ENCODE data around the gene PPEF2. TPM values are rescaled to one million over a fixed set of nuclear protein-coding genes. Genes with fewer than 3 reads are reported as not detected.

PPEF2 gene
- polyA plus RNA-seq, 3 donors = 0.25 TPM; not detected in 2

DNA sequence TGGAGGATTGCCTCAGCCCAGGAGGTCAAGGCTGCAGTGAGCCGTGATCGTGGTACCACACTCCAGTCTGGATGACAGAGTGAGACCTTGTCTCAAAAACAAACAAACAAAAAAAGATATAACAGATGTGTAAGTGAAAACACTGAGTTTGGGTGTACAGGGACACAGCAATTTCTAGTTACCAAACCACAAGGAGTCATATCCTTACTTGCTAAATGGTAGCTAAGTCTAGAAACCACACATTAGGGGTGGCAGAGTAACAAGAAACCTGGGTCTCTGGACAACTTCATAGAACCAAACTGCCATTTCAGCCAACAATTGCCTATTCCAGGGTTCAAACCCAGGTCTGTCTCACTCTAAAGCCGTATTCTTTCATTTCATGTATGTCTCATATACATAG is 20.8 kb downstream of the PPEF2 start:
- peaks cover 0 to 7% of the 10 kb centered on the region in 2 donors for H3K27me3 ChIP-seq (ENCODE audit: control insufficient read depth in 2 of 2, insufficient read depth in 2 of 2, low read length in 2 of 2)
- no CpG with 5 or more reads among the region's 3 CpGs for WGBS (ENCODE audit: insufficient coverage)

DNA sequence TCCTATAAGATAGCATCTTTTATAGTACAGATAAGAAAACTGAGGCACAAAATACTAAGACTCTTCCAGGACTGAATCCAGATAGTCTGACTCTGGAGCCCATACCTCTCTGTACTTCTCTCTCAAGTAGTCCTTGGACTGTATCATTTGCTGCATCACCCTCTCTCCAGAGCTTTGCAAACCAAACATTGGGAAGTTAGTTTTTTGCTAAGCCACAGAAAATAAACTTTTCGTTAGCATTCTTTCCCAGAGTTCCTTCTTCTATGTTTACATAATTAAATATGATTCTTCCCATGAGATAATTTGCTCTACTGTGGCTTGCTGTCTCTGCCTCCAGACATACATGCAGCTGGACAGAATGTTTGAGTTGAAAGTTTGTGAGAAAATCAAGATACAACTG is 22.0 kb downstream of the PPEF2 start:
- H3K36me3 ChIP-seq (replicated peaks in 1 of 2; ENCODE audit: control insufficient read depth in 1 of 2, insufficient read depth in 2 of 2, low read length in 2 of 2) = no peaks in the 10 kb centered on the region
- Mint-ChIP-seq H3K4me1 (no peaks in the 10 kb centered on the region), H3K27me3 (ENCODE audit: low read depth in 3 of 3) (peaks cover 3 to 11% (median 7%) of the 10 kb centered on the region in 3 donors), H3K27ac (no peak overlapping the region), H3K36me3 (no peaks in the 10 kb centered on the region), H3K9me3 (peaks cover 0 to 1% (median 0%) of the 10 kb centered on the region in 7 donors), H3K4me3 (no peak overlapping the region)
- intact Hi-C loops (cut with micrococcal nuclease) = no loop called here
- no peaks in the 10 kb centered on the region for H3K9me3 ChIP-seq (replicated peaks in 1 of 2; ENCODE audit: control insufficient read depth in 1 of 2, insufficient read depth in 1 of 2, low read length in 2 of 2)
- no peak overlapping the region for H2AFZ ChIP-seq (ENCODE audit: insufficient read depth, low read depth, low read length, poor library complexity, severe bottlenecking)
- H3K4me2 ChIP-seq (replicated peaks; ENCODE audit: extremely low read depth, low read length, poor library complexity, severe bottlenecking) = no peak overlapping the region
- DNase-seq = no peak
- H3K27me3 ChIP-seq (ENCODE audit: control insufficient read depth in 2 of 2, insufficient read depth in 2 of 2, low read length in 2 of 2) = no peaks in the 10 kb centered on the region
- TF ChIP-seq, protein P1, sequence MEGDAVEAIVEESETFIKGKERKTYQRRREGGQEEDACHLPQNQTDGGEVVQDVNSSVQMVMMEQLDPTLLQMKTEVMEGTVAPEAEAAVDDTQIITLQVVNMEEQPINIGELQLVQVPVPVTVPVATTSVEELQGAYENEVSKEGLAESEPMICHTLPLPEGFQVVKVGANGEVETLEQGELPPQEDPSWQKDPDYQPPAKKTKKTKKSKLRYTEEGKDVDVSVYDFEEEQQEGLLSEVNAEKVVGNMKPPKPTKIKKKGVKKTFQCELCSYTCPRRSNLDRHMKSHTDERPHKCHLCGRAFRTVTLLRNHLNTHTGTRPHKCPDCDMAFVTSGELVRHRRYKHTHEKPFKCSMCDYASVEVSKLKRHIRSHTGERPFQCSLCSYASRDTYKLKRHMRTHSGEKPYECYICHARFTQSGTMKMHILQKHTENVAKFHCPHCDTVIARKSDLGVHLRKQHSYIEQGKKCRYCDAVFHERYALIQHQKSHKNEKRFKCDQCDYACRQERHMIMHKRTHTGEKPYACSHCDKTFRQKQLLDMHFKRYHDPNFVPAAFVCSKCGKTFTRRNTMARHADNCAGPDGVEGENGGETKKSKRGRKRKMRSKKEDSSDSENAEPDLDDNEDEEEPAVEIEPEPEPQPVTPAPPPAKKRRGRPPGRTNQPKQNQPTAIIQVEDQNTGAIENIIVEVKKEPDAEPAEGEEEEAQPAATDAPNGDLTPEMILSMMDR (IDR thresholded peaks at IDR 0.05) = no peak
- H3K79me2 ChIP-seq (ENCODE audit: insufficient read depth, low read length) = no peaks in the 10 kb centered on the region
- H3K4me3 ChIP-seq (replicated peaks in 1 of 3; ENCODE audit: low read depth in 2 of 3, low read length in 3 of 3) = no peak overlapping the region
- no CpG with 5 or more reads among the region's 1 CpG for WGBS (ENCODE audit: insufficient coverage)
- H4K20me1 ChIP-seq (ENCODE audit: insufficient read depth, low read length) = no peaks in the 10 kb centered on the region
- H3K4me1 ChIP-seq (ENCODE audit: control insufficient read depth in 1 of 2, insufficient read depth in 2 of 2, low read length in 2 of 2) = no peaks in the 10 kb centered on the region
- H3K9ac ChIP-seq (ENCODE audit: insufficient read depth, low read length, poor library complexity, severe bottlenecking) = no peak overlapping the region
- no peak overlapping the region for H3K27ac ChIP-seq (ENCODE audit: low read depth in 1 of 2, low read length in 2 of 2)

More for the DNA sequence above, 20.8 kb downstream of the PPEF2 start:
- no peak for DNase-seq
- Histone ChIP-seq H3K9me3 (replicated peaks in 1 of 2; ENCODE audit: control insufficient read depth in 1 of 2, insufficient read depth in 1 of 2, low read length in 2 of 2) (no peaks in the 10 kb centered on the region), H3K27ac (ENCODE audit: low read depth in 1 of 2, low read length in 2 of 2) (no peak overlapping the region), H3K4me3 (replicated peaks in 1 of 3; ENCODE audit: low read depth in 2 of 3, low read length in 3 of 3) (no peak overlapping the region), H2AFZ (ENCODE audit: insufficient read depth, low read depth, low read length, poor library complexity, severe bottlenecking) (no peak overlapping the region), H4K20me1 (ENCODE audit: insufficient read depth, low read length) (no peaks in the 10 kb centered on the region), H3K36me3 (replicated peaks in 1 of 2; ENCODE audit: control insufficient read depth in 1 of 2, insufficient read depth in 2 of 2, low read length in 2 of 2) (no peaks in the 10 kb centered on the region), H3K4me1 (ENCODE audit: control insufficient read depth in 1 of 2, insufficient read depth in 2 of 2, low read length in 2 of 2) (no peaks in the 10 kb centered on the region), H3K79me2 (ENCODE audit: insufficient read depth, low read length) (no peaks in the 10 kb centered on the region), H3K4me2 (replicated peaks; ENCODE audit: extremely low read depth, low read length, poor library complexity, severe bottlenecking) (no peak overlapping the region), H3K9ac (ENCODE audit: insufficient read depth, low read length, poor library complexity, severe bottlenecking) (no peak overlapping the region)
- H3K9me3 Mint-ChIP-seq = peaks cover 0 to 1% (median 0%) of the 10 kb centered on the region in 7 donors
- no peaks in the 10 kb centered on the region for H3K4me1 Mint-ChIP-seq
- peak overlapping the region in 1 of 7 donors; percentile 17 for H3K27ac Mint-ChIP-seq
- no peaks in the 10 kb centered on the region for H3K36me3 Mint-ChIP-seq
- peaks cover 6 to 14% (median 12%) of the 10 kb centered on the region in 3 donors for H3K27me3 Mint-ChIP-seq (ENCODE audit: low read depth in 3 of 3)
- TF ChIP-seq, protein P1 (IDR thresholded peaks at IDR 0.05) = no peak
- no peak overlapping the region for H3K4me3 Mint-ChIP-seq
- intact Hi-C loops (cut with micrococcal nuclease) = no loop called here
